Smooth muscle cell (in vitro differentiated cells): Measurements from ENCODE around the gene SEM1. TPM values are rescaled to one million over a fixed set of nuclear protein-coding genes. Genes with fewer than 3 reads are reported as not detected.

ENCODE experiments used
- DNase-seq: peaks from one replicate; lab custom pipeline; 2025; ENCODE audit not compliant: unreplicated experiment; lab: John Stamatoyannopoulos, UW
- H2AFZ ChIP-seq: fragments of 200-600 bp; sonication (generic); 2 replicates; pipeline ENCODE4 v1.6.0; 2016; ENCODE audit warnings: antibody characterized with exemption, low read depth, mild to moderate bottlenecking
- H3F3A ChIP-seq: fragments of 200-600 bp; sonication (generic); 2 replicates; pipeline ENCODE4 v1.6.0; 2017; ENCODE audit warnings: antibody characterized with exemption, low read depth
- H3K27ac ChIP-seq: fragments of 200-600 bp; sonication (generic); 2 replicates; pipeline ENCODE4 v1.5.1; 2016; ENCODE audit warnings: low read depth, mild to moderate bottlenecking
- H3K27me3 ChIP-seq: fragments of 200-600 bp; sonication (generic); 2 replicates; pipeline ENCODE4 v1.6.1; 2016; ENCODE audit warnings: low read depth, mild to moderate bottlenecking
- H3K36me3 ChIP-seq: fragments of 200-600 bp; sonication (generic); 2 replicates; pipeline ENCODE4 v1.5.1; 2016; ENCODE audit warnings: low read depth
- H3K4me1 ChIP-seq: fragments of 200-600 bp; sonication (generic); 2 replicates; pipeline ENCODE4 v1.5.1; 2016; ENCODE audit warnings: low read depth
- H3K4me2 ChIP-seq: fragments of 200-600 bp; sonication (generic); 2 replicates; pipeline ENCODE4 v1.6.0; 2016; ENCODE audit warnings: mild to moderate bottlenecking
- H3K4me3 ChIP-seq: fragments of 200-600 bp; sonication (generic); 2 replicates; pipeline ENCODE4 v1.5.1; 2016; ENCODE audit warnings: mild to moderate bottlenecking
- H3K79me2 ChIP-seq: fragments of 200-600 bp; sonication (generic); 2 replicates; pipeline ENCODE4 v1.6.0; 2016; ENCODE audit warnings: low read depth, mild to moderate bottlenecking
- H3K9ac ChIP-seq: fragments of 200-600 bp; sonication (generic); 2 replicates; pipeline ENCODE4 v1.6.0; 2016; ENCODE audit warnings: low read depth
- H3K9me3 ChIP-seq: fragments of 200-600 bp; sonication (generic); replicated peaks from 2 replicates; pipeline ENCODE4 v1.5.1; 2016; ENCODE audit warnings: low read depth
- H4K20me1 ChIP-seq: fragments of 200-600 bp; sonication (generic); 2 replicates; pipeline ENCODE4 v1.6.0; 2016; ENCODE audit warnings: low read depth
- WGBS: methylation state at CpG from one replicate; pipeline ENCODE4 v1.1.7; 2016; ENCODE audit warnings: low lambda C conversion rate; 5-methylcytosine and 5-hydroxymethylcytosine counted together
- polyA plus RNA-seq: library from polyadenylated mRNA; unstranded; fragments of >200 nt; fragmentation: Nextera tagmentation; extraction: Ambion mirVana; gene quantifications from 2 replicates; pipeline ENCODE4 v1.2.1, GENCODE V29; 2016
- total RNA-seq: library from RNA; depleted of rRNA; stranded (reverse); fragments of >200 nt; gene quantifications from 2 replicates; pipeline ENCODE4 v1.2.3, GENCODE V29; 2014
- TF ChIP-seq, protein P1 (sequence below): fragments of 200-600 bp; sonication (generic); IDR thresholded peaks from 2 replicates; pipeline ENCODE4 v1.5.1; 2017; ENCODE audit warnings: borderline replicate concordance, mild to moderate bottlenecking, antibody characterized with exemption; ENCODE audit not compliant: insufficient read depth, poor library complexity, severe bottlenecking

Gene SEM1
- total and polyA plus RNA-seq, 2 experiments from 2014 or later, result 26.3 to 272 TPM

DNA sequence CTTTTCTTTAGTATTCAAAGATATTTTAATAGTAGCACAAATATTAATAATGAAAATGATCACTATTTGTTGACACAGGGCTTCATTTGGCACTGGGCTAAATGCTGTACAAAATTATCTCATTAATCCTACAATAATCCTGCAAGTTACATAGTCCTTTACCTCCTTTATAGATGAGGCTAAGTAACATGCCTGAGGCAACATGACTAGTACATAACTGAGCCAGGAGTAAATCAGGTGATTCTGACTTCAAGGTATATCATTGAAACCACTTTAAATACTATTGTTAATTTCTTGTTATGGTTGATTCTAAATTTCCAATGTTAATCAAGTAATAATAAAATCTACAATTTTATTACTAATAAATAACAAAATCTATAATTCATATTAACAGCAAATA, 39.8 kb downstream of the SEM1 start:
- no peak overlapping the region for H3K4me2 ChIP-seq
- H3K79me2 ChIP-seq, result no peaks in the 10 kb centered on the region
- no peaks in the 10 kb centered on the region for H3K36me3 ChIP-seq
- no peaks in the 10 kb centered on the region for H4K20me1 ChIP-seq
- no peak overlapping the region for H3K9ac ChIP-seq
- H2AFZ ChIP-seq, result no peak overlapping the region
- H3K4me3 ChIP-seq, result no peak overlapping the region
- H3K4me1 ChIP-seq, result no peaks in the 10 kb centered on the region
- H3F3A ChIP-seq, result no peaks in the 10 kb centered on the region
- no peaks in the 10 kb centered on the region for H3K9me3 ChIP-seq
- DNase-seq, result no peak
- TF ChIP-seq, protein P1, sequence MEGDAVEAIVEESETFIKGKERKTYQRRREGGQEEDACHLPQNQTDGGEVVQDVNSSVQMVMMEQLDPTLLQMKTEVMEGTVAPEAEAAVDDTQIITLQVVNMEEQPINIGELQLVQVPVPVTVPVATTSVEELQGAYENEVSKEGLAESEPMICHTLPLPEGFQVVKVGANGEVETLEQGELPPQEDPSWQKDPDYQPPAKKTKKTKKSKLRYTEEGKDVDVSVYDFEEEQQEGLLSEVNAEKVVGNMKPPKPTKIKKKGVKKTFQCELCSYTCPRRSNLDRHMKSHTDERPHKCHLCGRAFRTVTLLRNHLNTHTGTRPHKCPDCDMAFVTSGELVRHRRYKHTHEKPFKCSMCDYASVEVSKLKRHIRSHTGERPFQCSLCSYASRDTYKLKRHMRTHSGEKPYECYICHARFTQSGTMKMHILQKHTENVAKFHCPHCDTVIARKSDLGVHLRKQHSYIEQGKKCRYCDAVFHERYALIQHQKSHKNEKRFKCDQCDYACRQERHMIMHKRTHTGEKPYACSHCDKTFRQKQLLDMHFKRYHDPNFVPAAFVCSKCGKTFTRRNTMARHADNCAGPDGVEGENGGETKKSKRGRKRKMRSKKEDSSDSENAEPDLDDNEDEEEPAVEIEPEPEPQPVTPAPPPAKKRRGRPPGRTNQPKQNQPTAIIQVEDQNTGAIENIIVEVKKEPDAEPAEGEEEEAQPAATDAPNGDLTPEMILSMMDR, result no peak
- H3K27me3 ChIP-seq, result no peaks in the 10 kb centered on the region
- no peak overlapping the region for H3K27ac ChIP-seq

DNA sequence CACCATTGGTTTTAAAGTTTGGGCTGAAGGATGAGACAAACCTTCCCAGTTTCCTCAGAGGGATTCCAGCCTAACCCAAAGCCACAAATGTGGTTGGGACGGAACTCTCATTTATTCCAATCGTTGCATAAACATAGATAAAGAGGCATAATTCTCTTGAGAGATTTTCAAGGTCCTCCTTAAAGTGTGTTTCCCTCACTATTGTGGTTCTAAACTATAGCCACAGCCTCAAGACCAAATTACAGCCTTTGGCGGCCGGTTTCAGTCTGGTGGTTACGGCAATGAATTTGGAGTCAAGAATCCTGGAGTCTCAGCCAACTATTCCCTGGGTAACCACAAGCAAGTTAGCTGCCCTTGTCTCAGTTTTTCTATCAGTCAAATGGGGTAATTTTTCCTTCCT, 42.6 kb downstream of the SEM1 start:
- H3K4me2 ChIP-seq, result no peak overlapping the region
- H3K4me1 ChIP-seq, result no peaks in the 10 kb centered on the region
- WGBS, result 67% methylated on average over 5 of the region's 5 CpGs
- no peak overlapping the region for H3K9ac ChIP-seq
- TF ChIP-seq, protein P1, result no peak
- H3K27ac ChIP-seq, result no peak overlapping the region
- no peak overlapping the region for H3K4me3 ChIP-seq
- no peak for DNase-seq
- H4K20me1 ChIP-seq, result no peaks in the 10 kb centered on the region
- H3F3A ChIP-seq, result no peaks in the 10 kb centered on the region
- no peaks in the 10 kb centered on the region for H3K27me3 ChIP-seq
- no peak overlapping the region for H2AFZ ChIP-seq
- H3K36me3 ChIP-seq, result no peaks in the 10 kb centered on the region
- no peaks in the 10 kb centered on the region for H3K9me3 ChIP-seq
- no peaks in the 10 kb centered on the region for H3K79me2 ChIP-seq

DNA sequence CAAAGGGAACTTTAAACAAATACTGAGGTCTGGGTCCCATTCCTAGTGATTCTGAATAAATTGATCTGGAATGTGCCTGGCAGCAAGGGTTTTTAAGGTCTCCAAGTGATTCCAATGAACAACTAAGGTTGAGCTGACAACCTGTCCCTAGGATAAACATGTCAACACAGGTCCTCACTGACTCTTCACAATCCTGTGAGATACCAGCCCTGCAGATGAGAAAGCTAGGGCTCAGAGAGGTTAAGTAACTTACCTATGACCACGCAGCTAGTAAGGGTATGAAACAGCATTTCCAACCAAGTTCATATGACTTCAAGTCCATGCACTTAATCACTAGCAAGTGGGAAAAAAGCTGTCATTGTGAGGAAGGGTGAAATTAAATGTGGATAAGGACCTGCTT, 44.0 kb downstream of the SEM1 start:
- no peaks in the 10 kb centered on the region for H3K27me3 ChIP-seq
- no peak overlapping the region for H3K9ac ChIP-seq
- H3K9me3 ChIP-seq, result no peaks in the 10 kb centered on the region
- WGBS, result 96% methylated on average over 1 of the region's 1 CpG
- no peaks in the 10 kb centered on the region for H4K20me1 ChIP-seq
- H3K4me2 ChIP-seq, result no peak overlapping the region
- no peaks in the 10 kb centered on the region for H3K36me3 ChIP-seq
- H2AFZ ChIP-seq, result no peak overlapping the region
- TF ChIP-seq, protein P1, result no peak
- H3F3A ChIP-seq, result no peaks in the 10 kb centered on the region
- no peaks in the 10 kb centered on the region for H3K79me2 ChIP-seq
- no peak for DNase-seq
- H3K4me1 ChIP-seq, result no peaks in the 10 kb centered on the region
- no peak overlapping the region for H3K4me3 ChIP-seq
- no peak overlapping the region for H3K27ac ChIP-seq

DNA sequence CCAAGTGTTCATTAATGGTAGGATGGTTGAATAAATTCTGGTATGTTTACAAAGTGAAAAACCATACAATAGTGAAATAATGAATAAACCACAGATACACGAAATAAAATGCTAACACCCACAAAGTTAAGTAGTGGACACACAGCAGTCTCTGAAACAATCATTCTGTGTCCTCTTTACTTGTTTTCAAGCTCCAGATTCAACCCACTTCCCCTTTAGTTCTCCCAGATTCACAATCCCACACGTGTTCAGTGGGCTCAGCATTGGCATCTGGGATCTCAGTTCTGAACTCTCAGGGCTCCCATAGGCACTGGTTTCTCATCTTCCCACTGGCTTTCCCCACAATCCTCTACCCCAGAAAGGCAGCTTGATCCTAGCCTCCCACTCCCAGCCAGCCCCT, 44.9 kb downstream of the SEM1 start:
- no peak for DNase-seq
- TF ChIP-seq, protein P1, result no peak
- no peak overlapping the region for H3K9ac ChIP-seq
- H3K27ac ChIP-seq, result no peak overlapping the region
- no peak overlapping the region for H3K4me3 ChIP-seq
- no peaks in the 10 kb centered on the region for H3K36me3 ChIP-seq
- no peaks in the 10 kb centered on the region for H3K27me3 ChIP-seq
- H3K4me1 ChIP-seq, result no peaks in the 10 kb centered on the region
- WGBS, result 95% methylated on average over 2 of the region's 2 CpGs
- no peaks in the 10 kb centered on the region for H3F3A ChIP-seq
- no peak overlapping the region for H2AFZ ChIP-seq
- H3K79me2 ChIP-seq, result no peaks in the 10 kb centered on the region
- no peak overlapping the region for H3K4me2 ChIP-seq
- no peaks in the 10 kb centered on the region for H3K9me3 ChIP-seq
- H4K20me1 ChIP-seq, result no peaks in the 10 kb centered on the region
